ENCODE measurements around the gene ABLIM3. TPM values are rescaled to one million over a fixed set of nuclear protein-coding genes. Genes with fewer than 3 reads are reported as not detected.

The ABLIM3 gene
- total RNA-seq, 4 donors from 2014 or later = 55.1 to 320 (median 94.2) TPM

DNA sequence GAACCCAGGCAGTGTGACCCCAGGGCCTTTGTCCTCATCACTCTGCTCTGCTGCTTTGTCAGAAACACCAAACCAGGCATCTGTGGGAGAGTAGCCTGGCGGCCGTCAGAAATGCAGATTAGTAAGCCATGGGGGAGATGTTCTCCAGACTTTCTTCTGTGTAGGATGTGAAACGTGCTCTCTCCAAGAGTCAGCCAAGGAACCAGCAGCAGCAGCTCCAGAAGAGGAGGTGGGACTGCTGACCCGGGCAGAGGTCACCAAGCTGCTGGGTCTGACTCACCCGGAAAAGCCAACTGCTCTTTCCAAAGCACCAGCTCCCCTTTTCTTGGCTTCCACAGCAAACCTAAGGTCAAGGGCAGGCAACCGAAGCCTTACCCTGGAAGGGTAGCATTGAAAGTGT is 14.4 kb upstream of the ABLIM3 start:
- TF ChIP-seq, protein P1, sequence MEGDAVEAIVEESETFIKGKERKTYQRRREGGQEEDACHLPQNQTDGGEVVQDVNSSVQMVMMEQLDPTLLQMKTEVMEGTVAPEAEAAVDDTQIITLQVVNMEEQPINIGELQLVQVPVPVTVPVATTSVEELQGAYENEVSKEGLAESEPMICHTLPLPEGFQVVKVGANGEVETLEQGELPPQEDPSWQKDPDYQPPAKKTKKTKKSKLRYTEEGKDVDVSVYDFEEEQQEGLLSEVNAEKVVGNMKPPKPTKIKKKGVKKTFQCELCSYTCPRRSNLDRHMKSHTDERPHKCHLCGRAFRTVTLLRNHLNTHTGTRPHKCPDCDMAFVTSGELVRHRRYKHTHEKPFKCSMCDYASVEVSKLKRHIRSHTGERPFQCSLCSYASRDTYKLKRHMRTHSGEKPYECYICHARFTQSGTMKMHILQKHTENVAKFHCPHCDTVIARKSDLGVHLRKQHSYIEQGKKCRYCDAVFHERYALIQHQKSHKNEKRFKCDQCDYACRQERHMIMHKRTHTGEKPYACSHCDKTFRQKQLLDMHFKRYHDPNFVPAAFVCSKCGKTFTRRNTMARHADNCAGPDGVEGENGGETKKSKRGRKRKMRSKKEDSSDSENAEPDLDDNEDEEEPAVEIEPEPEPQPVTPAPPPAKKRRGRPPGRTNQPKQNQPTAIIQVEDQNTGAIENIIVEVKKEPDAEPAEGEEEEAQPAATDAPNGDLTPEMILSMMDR (IDR thresholded peaks at IDR 0.05; ENCODE audit: low read depth) = no peak

DNA sequence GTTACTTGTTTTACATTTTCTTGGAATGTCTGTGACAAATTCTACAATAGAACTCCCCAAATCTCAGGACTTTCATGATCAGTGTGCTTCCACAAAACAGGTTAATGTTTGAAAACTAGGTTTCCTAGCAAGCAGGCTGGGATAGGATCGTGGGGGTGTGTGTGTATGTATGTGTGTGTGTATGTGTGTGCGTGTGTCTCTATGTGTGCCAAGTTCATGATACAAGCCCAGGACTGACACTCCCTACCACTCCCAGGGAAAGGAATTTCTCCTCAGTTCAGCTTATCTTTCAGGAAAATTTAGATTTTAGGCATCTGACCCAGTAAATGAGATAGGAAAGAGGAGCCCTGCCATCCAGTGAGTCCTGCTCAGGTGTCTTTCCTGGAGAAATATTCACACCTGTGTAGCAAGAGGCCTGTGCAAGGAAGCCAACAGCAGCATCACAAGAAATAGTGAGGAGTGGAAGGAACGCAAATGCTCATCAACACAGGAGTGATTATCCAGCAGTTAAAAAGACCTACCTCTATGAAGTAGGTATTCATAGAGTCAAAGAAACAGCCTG is 13.8 kb upstream of the ABLIM3 start:
- TF ChIP-seq, protein P1 (IDR thresholded peaks at IDR 0.05; ENCODE audit: low read depth) = no peak

DNA sequence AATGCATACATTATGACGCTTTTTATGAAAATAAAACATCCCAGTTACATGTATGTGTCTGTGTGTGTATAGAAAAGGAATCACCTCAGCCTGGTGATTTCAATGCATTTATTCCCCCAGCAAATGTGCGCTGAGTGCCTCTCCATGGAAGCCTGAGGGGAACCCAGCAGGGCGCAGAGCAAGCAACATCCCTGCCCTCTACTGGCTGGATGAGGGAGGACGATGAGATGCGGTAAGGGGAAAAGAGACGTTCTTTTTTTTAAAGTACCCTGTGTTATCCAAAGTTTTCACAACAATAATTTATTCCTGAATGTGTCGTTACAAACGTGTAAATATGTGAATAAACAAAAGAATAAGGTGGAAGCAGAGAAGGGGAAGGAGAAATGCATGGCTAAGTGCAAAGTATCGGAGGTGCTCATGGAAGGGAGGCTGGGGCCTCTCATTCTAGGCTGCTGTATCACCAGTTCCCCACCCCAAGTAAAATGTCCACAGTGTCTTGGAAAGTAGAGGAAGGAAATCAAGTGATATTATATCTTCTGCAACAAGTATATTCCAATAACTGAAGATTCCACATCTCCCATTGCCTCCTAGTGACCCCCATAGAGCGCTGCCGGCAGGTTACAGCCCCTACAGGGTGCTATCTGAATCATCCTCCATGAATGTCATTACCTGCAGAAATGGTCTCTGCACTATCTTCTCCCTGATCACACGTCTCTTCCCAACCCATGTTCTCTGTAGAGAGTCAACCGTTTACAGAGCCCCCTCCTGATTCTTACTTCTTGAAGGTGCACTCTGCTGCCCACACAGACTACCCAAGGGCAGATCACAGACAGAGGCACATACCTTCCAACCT is 13.0 kb upstream of the ABLIM3 start:
- TF ChIP-seq, protein P1 (IDR thresholded peaks at IDR 0.05; ENCODE audit: low read depth) = no peak

DNA sequence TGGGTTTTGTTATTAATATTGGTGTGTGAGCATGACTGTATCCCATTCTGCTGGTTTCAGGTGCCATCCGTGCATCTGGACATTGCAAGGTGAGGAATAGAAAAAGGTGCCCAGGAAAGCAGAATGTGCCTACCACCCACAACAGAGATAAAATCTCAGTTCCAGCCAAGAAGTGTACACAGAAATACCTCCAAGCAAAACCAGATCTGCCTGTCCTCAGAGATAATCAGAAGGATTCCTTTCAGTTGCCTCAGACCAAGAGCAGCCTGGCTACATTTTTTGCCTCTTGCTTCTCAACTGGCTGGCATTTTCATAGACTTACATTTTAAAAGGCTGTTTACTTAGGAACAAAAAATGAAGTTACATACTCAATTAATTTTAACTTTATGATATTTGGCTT is 12.1 kb upstream of the ABLIM3 start:
- TF ChIP-seq, protein P1 (IDR thresholded peaks at IDR 0.05; ENCODE audit: low read depth) = no peak

DNA sequence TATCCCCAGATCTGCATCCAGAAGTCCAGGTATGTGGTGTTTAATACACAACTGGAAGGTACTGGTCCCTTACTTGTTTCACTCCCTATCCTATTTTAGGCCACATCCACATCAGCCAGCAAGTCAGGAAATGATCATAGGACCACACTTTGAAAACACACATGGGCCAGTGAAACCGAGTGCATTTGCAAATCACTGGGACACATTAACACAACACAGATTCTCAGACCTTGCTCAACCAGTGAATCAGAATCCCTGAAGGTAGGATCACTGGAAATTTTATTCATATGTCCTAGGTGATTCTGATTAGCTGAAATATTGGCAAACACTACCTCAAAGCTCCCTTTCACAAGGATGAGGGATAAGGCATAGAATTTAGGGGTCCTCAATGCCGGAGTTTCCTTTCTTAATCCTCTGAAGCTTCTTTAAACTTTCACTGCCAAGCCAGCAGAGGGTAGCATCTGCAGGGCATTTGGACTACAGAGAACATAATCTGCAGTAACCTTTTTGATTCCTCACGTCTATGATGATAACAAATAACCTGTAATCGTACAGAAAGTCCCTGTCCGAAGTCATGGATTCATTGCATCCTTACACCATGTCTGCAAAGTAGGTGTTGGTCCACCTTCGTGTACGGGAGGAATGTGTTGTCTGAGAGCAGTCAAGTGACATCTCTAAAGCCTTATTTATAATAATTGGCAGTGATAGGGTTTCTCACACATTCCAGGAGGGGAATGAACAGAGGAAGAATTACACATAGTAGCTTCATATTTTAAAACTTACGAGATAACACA is 11.0 kb upstream of the ABLIM3 start:
- TF ChIP-seq, protein P1 (IDR thresholded peaks at IDR 0.05; ENCODE audit: low read depth) = no peak

DNA sequence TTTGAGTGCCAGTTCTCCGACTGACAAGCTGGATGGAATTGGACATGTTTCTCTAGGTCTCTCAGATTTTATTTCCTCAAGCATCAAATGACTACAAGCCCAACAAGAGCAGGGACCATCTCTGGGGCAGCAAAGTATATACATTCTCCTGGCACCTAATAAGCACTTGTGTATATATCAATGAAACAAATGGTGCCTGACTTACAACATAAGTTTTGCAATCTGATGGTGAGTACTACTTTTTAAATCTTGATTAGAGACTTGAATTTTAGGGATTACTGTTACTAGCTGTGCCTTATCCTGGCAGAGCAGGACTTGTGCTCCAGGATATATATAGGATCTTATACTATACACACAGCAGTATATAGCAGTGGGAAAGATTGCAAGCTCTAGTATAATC is 8.8 kb upstream of the ABLIM3 start:
- TF ChIP-seq, protein P1 (IDR thresholded peaks at IDR 0.05; ENCODE audit: low read depth) = no peak

All from subcutaneous adipose tissue (tissue), 4 donors.